Lower leg skin (tissue), 4 donors: ENCODE results near the gene AMY1C. TPM values are rescaled to one million over a fixed set of nuclear protein-coding genes. Genes with fewer than 3 reads are reported as not detected.
"Not testable (repeated sequence)": the region's sequence is repeated elsewhere in the genome, so short reads cannot be mapped to it uniquely, and the experiment has no call there.

Experiments
- DNase-seq, 2 donors: peaks; one replicate each; pipeline ENCODE4 v3.0.0-alpha.2; 2019; ENCODE audit warnings: low spot score in 2 of 2
- H3K4me3 ChIP-seq: fragments of 200-600 bp; sonication (generic); 2 replicates; pipeline ENCODE4 v1.5.1; 2017; ENCODE audit warnings: mild to moderate bottlenecking, low read depth; ENCODE audit not compliant: poor library complexity, severe bottlenecking
- WGBS, 2 donors: methylation state at CpG; one replicate each; pipeline ENCODE4 v1.1.5; 2018; 5-methylcytosine and 5-hydroxymethylcytosine counted together
- intact Hi-C: fragments of 100-400 bp; cut with DNase I; formaldehyde crosslinking; loops from one replicate; pipeline ENCODE4 v1.15.0; 2023; ENCODE audit warnings: low total_unique reads
- total RNA-seq, 4 donors: library from RNA; depleted of rRNA; stranded (reverse); fragments of >200 nt; gene quantifications; one replicate each; pipeline ENCODE4 v1.1.0, GENCODE V29; 2016

Gene AMY1C
- under 1 TPM in 1 of 4 donors, not detected in 3; 0.91 TPM for total RNA-seq

DNA sequence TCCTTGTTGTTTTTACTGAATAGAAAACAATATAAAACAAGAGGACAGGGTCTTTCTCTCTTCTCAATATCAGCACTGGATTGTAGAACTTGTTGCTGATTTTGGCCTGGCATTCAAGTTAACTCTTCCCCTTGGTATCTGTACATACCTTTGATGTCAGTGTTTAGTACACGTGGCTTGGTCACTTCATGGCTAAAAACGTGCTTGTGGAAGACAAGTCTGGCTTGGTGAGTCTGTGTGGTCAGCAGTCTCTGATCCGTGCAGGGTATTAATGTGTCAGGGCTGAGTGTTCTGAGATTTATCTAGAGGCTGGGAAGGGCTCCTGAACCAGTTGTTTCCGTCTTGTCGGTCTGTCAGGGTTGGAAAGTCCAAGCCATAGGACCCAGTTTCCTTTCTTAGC, at the start of gene AMY1C:
Gene AMY1C (plus strand): TSS at position 301 of the 400 bp plus-strand sequence. CDS start 572 bp downstream, outside the sequence.
- no CpG with 5 or more reads among the region's 5 CpGs for WGBS, 2 donors
- DNase-seq, H3K4me3 ChIP-seq, intact Hi-C loops: not testable (repeated sequence)

DNA sequence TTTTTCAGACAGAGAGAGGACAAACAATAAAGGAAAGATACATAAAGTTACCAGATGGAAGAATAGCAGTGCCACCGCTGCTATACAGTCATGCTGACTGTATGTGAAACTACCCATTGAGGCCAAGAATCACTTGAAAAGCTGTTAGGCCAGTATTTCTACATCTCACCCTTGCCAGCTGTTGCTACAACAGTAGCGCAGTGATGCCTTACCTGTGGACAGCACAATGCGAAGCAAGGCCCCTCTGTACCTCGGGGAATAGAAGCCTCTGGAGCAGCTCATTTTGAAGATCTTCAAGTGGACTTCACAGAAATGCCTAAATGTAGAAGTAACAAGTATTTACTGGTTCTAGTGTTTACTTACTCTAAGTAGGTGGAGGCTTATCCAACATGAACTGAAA, 49.0 kb upstream of the AMY1C start:
- DNase-seq, intact Hi-C loops, H3K4me3 ChIP-seq: not testable (repeated sequence)
- no CpG with 5 or more reads among the region's 4 CpGs for WGBS, 2 donors

DNA sequence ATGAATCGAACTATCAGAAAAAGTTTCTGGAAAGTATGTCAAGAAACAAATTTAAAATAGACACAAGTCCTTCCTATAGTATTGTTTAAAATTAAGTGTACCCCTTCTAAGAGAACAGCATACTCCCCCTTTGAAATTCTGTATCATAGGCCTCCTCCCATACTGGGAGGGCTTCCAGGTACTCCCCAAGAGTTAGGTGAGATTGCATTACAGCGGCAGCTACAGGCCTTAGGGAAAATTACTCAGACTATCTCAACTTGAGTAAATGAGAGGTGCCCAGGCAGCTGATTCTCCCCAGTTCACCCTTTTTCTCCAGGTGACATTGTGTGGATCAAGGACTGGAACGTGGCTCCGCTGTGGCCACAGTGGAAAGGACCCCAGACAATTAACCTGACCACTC, 48.4 kb upstream of the AMY1C start:
- DNase-seq, intact Hi-C loops, H3K4me3 ChIP-seq: not testable (repeated sequence)
- WGBS, 2 donors = no CpG with 5 or more reads among the region's 4 CpGs

DNA sequence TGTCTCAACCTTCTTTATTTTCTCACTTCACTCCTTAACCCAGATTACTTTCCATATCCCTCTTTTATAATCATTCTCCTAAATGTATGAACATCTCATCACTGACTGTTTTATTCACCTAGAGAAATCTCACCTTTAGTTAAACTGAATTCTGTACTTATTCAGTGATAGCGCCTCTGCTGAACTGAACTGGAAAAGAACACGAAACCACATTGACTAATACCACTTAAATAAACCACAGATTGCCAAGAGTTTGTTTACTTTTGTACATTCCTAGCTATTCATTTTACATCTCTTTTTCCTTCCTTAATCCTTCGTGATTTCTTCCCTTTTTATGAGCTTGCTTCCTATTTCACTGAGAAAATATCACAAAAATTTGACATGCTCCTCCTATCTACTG, 42.0 kb upstream of the AMY1C start:
- DNase-seq, intact Hi-C loops, H3K4me3 ChIP-seq: not testable (repeated sequence)
- WGBS, 2 donors = no CpG with 5 or more reads among the region's 3 CpGs

DNA sequence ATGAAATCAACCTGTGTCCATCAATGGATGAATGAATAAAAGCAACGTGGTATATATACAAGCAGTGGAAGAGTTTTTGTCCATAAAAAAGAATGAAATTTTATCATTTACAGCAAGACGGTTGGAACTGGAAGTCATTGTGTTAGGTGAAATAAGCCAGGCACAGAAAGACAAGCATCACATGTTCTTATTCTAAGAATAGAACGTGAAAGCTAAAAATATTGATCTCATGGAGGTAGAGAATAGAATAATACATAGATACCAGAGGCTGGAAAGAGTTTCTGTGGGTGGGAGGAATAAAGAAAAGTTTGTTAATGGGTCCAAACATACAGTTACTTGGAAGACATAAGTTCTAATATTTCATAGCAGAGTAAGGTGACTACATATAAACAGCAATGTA, 39.3 kb upstream of the AMY1C start:
- no CpG with 5 or more reads among the region's 3 CpGs for WGBS, 2 donors
- DNase-seq, intact Hi-C loops, H3K4me3 ChIP-seq: not testable (repeated sequence)

DNA sequence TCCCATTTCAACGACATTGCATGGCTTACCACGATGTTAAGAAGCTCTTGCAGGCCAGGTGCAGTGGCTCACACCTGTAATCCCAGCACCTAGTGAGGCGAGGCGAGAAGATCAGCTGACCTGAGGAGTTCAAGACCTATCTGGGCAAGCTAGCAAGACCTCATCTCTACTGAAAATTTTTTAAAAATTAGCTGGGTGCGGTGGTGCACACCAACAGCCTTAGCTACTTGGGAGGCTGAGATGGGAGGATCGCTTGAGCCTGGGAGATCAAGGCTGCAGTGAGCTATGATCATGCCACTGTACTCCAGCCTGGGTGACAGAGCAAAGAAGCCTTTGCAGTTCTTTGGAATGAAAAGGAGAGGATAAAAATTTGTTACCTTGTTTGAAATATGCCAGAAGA, 32.3 kb upstream of the AMY1C start:
- H3K4me3 ChIP-seq, intact Hi-C loops: not testable (repeated sequence)
- peak in 1 of 2 donors; percentile 25 for DNase-seq
- WGBS, 2 donors = 74 to 80% methylated on average over 6 of the region's 6 CpGs

DNA sequence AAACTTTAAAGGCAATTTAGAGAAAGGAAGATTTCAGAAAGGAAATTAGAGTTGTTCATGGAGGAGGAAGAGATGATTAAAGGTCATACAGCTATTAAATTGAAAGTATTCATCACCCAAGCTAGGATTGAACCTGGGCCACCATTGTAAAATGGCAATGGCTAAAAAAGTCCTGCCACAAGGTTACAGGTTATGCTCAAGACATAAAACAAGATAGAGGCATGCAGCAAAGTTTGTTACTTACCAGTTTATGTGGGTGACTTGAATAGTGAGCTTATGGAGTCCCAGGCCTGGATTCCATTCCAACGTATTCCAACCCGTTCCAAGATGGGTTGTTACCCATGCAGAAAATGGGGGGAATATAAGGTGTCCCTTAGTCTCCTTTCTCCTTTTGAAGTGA, 28.2 kb upstream of the AMY1C start:
- DNase-seq, intact Hi-C loops, H3K4me3 ChIP-seq: not testable (repeated sequence)
- WGBS, 2 donors = no CpG with 5 or more reads among the region's 2 CpGs

DNA sequence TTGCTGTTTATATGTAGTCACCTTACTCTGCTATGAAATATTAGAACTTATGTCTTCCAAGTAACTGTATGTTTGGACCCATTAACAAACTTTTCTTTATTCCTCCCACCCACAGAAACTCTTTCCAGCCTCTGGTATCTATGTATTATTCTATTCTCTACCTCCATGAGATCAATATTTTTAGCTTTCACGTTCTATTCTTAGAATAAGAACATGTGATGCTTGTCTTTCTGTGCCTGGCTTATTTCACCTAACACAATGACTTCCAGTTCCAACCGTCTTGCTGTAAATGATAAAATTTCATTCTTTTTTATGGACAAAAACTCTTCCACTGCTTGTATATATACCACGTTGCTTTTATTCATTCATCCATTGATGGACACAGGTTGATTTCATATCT, 14.4 kb upstream of the AMY1C start:
- intact Hi-C loops, H3K4me3 ChIP-seq, DNase-seq: not testable (repeated sequence)
- WGBS, 2 donors = no CpG with 5 or more reads among the region's 3 CpGs

DNA sequence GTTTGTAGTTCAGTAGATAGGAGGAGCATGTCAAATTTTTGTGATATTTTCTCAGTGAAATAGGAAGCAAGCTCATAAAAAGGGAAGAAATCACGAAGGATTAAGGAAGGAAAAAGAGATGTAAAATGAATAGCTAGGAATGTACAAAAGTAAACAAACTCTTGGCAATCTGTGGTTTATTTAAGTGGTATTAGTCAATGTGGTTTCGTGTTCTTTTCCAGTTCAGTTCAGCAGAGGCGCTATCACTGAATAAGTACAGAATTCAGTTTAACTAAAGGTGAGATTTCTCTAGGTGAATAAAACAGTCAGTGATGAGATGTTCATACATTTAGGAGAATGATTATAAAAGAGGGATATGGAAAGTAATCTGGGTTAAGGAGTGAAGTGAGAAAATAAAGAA, 11.7 kb upstream of the AMY1C start:
- intact Hi-C loops, H3K4me3 ChIP-seq, DNase-seq: not testable (repeated sequence)
- WGBS, 2 donors = no CpG with 5 or more reads among the region's 3 CpGs

DNA sequence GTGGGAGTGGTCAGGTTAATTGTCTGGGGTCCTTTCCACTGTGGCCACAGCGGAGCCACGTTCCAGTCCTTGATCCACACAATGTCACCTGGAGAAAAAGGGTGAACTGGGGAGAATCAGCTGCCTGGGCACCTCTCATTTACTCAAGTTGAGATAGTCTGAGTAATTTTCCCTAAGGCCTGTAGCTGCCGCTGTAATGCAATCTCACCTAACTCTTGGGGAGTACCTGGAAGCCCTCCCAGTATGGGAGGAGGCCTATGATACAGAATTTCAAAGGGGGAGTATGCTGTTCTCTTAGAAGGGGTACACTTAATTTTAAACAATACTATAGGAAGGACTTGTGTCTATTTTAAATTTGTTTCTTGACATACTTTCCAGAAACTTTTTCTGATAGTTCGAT, 5.2 kb upstream of the AMY1C start:
- H3K4me3 ChIP-seq, intact Hi-C loops, DNase-seq: not testable (repeated sequence)
- WGBS, 2 donors = no CpG with 5 or more reads among the region's 4 CpGs

DNA sequence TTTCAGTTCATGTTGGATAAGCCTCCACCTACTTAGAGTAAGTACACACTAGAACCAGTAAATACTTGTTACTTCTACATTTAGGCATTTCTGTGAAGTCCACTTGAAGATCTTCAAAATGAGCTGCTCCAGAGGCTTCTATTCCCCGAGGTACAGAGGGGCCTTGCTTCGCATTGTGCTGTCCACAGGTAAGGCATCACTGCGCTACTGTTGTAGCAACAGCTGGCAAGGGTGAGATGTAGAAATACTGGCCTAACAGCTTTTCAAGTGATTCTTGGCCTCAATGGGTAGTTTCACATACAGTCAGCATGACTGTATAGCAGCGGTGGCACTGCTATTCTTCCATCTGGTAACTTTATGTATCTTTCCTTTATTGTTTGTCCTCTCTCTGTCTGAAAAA, 4.7 kb upstream of the AMY1C start:
- DNase-seq, intact Hi-C loops, H3K4me3 ChIP-seq: not testable (repeated sequence)
- WGBS, 2 donors = 100% methylated on average over 1 of the region's 4 CpGs; no CpG with 5 or more reads in 1 of the 2 donors

DNA sequence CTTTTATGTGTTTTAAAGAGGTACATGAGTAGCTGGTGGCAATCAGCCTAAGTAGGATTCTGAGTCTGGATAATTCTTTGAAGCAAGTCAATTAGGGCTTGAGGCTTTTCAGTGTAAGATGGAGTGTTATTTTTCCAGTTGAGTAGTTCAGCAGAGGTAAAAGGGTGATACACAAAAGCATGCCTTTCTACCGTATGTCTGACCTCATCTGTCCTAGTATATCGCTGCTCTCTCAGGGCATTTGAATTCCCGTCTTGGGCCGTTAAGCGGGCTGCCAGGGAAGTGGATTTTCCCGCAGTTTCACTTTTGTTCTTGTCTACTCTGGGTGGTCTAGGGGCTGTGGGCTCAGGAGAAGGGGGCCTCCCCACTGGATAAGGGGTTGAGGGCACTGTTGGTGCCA, 1.4 kb upstream of the AMY1C start:
- DNase-seq, intact Hi-C loops, H3K4me3 ChIP-seq: not testable (repeated sequence)
- WGBS, 2 donors = no CpG with 5 or more reads among the region's 6 CpGs
